NCI-H2196 treated with DMSO at 0.1 percent for 48 hours (cell line): Measurements from ENCODE around the gene MYRF.

Source experiments
- DNase-seq: peaks from one replicate; lab custom pipeline; 2025; ENCODE audit not compliant: unreplicated experiment; lab: John Stamatoyannopoulos, UW

The MYRF gene

DNA sequence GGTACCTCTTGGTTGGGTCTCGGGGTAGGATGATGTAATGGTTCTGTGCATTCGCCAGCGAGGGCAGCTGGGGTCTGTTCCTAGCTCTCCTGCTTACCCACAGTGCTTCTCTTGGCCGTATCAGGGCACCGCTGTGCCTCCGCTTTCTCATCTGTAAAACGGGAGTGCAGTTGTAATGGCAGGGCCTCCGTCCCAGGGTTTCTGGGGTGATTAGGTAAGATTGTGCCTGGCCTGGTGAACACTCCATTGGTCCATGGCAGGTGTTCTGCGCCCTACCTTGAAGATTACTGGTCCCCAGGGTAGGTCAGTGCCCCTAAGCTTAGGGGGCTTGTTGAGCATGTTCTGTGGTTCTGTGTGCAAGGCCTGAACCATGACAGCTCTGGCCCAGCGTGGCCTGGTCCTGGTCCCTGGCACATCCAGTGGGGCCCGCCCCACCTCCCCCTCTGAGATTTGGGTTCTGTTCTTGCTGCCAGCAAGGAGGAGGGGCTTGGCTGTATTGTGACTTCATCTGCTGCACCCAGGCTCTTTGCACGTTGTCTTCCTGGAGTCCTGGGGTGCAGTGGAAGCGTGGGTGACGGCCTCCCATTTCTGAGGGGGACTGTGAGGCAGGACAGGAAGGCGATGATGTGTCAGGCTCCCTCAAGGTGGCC is 4.9 kb downstream of the MYRF start:
- no peak for DNase-seq

DNA sequence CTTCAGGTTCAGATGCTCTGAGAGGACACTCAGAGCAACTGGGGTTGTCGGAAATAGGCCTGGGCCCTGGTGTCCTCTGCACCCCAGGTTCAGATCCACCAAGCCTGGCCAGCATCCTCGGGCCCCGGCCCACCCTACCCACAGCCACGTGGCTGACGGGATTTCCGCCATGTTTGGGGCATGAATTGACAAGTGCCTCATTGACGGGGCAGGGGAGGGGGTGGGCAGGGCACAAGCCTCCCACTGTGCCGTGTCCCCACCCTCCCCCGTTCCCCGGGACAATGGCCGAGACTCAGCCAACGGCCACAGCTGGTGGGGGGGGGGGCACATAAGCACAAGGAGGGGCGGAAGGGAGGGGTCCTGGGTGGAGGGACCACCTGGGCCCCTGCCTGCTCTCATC is 8.5 kb downstream of the MYRF start:
- no peak for DNase-seq

DNA sequence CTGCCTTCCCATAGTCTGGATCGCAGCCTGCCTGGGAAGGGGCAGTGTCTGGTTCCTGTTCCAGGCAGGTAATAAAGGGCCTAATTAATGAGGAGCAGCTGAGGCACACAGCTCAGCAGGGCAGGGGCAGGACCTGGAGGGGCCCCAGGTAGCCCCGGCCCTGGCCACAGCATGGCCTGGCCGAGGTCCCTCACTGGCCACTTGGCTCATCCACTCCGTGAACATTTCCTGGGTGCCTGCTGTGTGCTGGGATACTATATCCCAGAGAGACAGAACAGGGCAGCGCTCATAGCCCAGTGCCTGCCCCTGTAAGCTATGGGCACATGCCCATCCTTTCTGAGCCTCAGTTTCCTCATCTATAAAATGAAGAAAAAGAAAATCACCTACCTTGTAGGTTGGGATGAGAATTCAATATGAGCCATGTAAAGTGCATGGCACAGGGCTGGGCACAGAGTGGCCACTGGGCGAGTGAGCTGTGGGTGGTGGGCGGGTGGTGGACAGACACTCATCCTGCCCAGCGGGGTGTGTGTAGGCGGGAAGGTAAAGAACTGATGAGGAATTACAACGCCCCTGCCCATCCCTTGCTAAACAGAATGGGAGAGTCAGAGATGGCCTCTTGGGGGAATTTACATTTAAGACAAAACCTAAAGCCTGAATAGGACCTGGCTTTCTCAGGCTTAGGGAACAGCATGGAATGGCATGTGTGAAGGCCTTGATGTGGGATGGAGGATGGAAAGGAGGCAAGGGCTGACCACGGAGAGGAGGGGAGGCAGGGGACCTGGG is 9.2 kb downstream of the MYRF start:
- no peak for DNase-seq

DNA sequence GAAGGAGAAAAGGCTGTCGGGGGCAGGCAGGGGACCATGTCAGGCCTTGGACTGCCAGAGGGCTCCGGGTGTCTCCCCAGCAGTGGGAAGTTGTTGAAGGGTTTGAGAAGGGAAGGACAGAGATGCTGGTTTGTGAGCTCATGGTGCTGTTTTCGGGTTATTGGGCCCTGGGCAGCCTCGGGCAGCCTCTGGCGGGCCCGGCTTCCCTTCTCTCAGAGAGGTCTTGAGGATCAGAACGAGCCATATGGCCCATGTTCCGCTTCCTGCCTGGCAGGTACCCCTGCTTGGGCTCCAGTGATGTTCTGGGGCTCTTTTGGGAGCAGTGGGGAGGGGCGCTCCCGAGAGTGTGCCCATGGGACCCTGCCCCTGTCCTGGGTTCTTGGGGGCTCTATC is 9.8 kb downstream of the MYRF start:
- no peak for DNase-seq

DNA sequence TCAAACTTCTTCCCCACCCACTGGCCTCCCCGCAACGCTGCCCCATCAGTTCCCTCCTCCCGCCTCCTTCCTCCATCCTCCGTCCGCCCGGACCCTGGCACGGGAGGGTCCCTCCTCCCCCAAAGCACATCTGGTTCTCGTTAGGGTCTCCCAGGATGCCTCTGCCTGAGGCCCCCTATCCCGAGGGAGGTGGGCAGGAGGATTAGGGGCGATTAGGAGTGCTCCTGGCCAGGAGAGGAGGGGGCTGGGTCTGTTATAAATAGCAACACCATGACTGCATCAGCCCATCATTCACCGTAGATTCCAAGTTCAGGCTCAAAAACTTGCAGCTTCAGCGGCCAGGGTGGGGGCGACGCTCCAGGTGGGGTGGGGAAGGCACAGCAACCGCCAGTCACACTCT is 10.4 kb downstream of the MYRF start:
- no peak for DNase-seq

DNA sequence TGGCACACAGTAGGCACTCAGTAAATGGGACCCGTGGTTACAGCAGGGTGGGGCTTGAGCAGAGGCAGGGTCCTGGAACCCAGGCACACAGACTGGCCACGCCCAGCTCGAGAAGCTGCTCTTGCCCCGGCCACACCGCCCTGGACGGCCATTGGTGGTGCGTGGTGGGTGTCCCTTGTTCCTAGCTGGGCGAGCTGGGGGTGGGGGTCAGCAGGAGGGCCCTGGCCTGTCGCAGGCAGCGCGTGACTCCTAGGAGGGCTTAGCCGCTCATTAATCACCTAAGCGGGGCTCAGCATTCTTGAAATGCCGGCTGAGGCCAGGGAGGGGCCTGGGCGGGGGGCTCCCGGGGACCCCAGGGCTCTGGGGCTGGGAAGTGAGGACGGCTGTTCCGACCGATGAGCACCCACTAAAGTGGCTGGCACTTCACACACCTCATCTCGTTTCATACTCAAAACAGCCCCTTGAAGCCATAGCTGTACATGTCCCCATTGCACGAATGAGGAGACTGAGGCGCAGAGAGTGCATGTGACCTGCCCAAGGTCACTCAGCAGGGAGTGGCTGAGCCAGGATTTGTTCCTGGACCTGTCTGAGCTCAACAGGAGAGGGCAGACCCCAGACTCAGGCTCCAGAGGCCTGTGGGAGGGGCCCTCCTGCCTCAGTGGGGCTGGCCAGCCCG is 11.6 kb downstream of the MYRF start:
- DNase-seq, result no peak

DNA sequence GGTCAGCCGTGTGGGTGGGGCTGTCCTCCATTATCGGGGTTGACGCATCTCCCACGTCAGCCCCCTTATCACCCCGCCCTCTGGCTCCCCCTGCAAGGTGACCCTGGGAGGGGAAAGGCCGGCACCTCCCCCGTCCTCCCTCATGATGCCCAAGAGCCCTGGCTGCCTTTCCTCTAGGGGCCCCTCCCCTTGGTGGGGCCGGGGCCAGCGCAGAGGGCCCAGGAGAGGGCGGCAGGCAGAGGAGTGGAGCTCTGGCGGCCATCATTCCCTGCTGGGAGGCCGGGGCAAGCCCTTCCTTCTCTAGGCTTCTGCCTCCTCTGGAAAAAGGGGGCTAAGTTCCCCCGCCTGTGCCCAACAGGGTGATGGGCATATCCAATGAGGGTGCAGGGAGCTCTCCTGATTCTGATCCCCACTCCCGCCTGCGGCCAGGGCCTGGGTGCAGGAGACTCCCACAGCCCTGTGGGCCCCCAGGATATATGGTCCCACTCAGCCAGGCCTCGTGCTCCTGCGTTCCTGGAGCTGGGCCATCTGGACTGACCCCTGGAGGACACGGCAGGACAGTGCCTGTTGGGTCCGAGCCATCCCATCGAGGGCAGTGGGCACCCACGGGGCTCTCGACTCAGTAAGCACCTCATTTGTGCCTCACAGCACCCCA is 12.3 kb downstream of the MYRF start:
- DNase-seq, result no peak

DNA sequence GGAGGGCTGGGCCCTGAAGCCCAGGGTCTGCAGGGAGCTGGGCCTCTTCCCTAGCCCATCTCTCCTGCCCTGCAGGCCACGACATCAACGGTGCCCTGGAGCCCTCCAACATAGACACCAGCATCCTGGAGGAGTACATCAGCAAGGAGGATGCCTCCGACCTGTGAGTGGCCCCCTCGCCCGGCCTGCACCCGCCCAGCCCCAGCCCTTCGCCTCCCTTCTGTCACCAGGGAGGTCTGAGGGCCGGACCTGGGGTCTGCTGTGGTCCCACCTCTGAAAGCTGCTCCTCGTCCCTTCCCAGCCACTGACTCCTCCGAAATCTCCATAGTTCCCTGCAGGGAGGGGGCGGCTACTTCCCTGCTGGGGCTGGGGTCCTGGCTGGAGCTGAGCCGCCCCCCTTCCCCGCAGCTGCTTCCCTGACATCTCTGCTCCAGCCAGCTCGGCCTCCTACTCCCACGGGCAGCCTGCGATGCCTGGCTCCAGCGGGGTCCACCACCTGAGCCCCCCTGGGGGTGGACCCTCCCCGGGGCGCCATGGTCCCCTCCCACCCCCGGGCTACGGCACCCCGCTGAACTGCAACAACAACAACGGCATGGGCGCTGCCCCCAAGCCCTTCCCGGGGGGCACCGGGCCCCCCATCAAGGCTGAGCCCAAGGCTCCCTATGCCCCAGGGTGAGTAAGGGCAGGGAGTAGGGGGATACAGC is 13.3 kb downstream of the MYRF start:
- no peak for DNase-seq

DNA sequence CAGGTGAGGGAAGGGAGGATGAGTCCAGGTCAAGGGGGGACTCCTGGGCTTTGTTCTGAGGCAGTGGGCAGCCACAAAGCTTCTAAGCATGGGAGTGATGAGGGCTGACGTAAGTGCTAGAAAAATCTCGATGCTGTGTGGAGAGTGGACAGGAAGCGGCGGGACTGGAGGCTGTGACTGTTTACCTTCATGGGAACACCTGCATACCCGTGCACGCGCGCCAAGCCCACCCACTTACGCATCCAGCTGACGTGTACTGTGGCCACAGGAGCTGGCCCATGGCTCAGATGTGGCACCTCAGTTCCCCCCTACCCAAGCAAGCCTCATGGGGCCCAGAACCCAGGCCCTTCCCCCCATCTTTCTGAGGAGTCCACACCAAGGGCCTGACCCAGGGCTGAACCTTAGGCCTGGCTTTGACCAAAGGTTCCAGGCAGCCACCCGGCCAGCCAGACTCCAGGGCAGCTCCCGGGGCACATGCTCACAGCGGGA is 14.0 kb downstream of the MYRF start:
- no peak for DNase-seq

DNA sequence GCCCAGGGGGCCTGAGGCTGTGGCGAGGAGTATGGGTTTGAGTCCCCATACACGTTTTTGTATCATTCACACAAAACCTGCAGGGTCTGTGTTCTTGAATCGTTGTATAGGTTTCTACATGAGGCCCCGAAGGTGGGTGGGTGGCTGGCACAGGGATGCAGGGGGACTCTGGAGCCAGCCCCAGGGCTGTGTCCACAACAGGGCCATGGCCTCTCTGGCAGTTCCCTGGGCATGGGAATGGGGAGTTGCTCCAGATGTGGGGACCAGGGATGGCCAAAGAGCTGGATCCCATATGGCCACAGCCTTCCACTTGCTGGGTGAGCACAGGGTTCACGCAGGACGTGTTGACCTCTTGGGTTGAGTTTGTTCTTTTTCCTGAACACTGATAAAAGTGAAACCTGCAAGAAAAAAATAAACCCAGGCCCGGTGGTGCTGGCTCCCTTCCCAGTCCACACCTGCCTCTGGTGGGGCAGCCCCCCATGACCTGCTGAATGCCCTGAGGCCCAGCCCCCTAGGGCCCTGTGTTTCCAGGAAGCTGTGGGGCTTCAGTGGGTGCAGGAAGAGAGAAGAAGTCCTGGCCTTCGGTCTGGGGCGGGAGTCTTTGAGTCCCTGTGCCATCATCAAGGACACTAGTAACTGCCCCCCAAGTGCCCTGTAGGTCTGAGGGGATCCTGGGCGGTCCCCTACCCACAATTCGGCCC is 16.1 kb downstream of the MYRF start:
- no peak for DNase-seq

DNA sequence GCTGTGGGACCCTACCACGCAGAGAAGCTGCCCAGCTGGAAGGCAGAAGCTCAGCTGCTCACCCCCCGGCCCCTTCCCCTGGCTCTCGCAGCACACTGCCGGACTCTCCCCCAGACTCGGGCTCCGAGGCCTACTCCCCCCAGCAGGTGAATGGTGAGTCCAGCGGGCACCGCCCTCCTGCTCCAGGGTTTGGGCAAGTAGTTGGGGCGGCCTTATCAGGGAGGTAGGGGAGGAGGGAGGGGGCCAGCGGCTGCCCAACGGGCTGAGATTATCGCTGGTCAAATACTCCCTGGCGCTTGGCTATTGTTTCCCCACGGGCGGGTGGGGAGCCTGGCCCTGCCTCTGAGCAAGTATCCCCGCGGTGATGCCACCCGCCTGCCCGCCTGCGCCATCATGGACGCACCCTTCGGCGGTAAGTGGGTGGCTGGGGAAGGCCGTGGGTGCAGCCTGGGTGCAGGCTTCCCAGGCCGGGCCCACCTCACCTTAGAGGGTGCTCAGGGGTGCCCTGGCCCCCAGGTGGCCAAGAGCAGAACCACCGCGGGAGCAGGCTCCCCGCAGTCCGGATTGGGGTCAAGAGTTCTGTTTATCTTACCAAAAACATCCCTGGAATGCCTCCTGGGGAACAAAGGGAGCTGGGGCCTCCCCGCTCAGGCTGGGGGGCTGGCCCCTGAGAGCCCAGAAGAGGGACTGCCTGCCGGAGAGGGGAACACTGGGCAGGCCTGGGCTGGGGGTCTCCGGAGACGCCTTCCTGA is 16.9 kb downstream of the MYRF start:
- no peak for DNase-seq

DNA sequence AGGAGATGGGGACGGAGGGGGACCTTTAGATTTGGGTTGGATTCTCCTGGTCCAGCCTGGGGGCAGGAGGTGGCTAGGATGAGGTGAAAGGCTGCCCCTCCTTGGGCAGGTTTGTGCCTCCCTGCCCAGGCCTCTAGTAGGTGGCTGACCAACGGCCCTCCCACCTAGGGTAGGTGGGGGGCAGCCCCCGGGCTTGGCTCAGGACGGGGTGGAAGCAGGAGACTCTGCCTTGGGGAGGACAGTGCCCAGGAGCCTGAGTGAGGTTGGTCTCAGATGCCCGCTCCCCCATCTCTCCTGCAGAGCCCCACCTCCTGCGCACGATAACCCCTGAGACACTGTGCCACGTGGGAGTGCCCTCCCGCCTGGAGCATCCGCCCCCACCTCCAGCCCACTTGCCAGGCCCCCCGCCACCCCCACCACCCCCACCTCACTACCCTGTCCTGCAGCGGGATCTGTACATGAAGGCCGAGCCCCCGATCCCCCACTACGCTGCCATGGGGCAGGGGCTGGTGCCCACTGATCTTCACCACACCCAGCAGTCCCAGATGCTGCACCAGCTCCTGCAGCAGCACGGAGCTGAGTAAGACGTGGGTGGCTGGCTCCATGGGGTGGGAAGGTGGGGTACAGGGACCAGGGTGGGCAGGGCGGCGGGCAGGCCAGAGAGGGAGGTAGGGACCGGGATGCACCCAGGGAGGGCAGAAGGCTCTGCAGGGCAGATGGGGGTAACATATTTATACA is 17.7 kb downstream of the MYRF start:
- no peak for DNase-seq

DNA sequence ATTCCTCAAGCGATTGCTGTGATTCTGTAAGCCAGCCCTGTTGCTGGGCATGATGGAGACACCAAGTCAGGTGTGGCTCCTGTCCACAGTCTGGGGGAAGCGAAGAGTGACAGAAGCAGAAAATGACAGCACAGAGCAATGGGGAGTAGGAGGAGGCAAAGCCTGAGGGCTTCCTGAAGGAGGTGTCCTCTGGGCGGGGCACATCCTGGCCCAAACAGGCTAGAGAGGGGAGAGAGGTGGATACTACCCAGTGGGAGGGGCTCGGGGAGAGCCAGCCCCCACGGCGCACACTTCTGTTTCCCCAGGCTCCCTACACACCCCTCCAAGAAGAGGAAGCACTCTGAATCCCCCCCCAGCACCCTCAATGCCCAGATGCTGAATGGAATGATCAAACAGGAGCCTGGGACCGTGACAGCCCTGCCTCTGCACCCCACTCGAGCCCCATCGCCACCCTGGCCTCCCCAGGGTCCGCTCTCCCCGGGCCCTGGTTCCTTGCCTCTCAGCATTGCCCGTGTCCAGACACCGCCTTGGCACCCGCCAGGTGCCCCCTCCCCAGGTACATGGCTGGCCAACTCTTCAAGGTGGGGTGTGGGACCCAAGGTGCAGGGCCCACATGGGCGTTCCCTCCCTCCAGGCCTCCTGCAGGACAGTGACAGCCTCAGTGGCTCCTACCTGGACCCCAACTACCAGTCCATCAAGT is 18.9 kb downstream of the MYRF start:
- DNase-seq, result no peak

DNA sequence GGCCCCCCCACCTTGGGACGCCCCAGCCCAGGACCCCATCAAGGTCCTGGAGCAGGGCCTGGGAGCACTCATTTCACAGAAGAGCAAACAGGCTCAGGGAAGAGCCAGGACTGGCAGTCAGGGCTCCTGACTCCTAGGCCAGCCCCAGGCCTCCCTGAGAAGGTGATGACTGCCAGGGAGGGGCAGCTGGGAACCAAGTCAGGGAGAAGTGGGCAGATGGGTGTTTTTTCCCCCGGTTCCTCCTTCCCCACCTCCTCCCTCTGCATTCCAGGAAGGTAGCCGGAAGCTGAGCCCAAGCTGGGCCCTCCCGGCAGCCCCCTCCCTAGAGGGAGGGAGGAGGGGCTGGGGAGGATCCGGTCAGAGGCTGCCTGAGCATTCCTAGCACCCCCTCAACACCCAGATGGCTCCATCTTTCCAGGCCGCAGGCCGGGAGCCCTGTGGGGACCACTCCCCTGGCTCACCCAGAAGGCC is 19.6 kb downstream of the MYRF start:
- no peak for DNase-seq

DNA sequence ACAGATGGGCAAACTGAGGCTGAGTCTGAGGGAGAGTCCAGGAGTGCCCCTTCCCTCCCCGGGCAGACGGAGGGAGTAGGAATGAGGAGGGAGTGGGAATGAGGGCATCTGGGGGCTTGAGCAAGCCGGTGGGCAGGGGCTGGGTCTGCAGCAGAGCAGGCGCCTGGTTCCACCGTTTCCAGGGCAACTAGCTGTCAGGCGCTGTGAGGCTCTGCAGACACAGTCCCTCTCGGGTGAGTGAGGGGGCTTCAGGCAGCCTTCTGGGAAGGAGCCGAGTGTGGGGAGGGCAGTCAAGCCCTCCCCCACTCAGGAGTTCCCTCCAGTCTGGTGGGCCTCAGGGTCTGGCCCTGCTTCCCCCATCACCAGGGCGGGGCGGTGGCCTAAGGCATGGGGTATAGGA is 20.9 kb downstream of the MYRF start:
- no peak for DNase-seq

DNA sequence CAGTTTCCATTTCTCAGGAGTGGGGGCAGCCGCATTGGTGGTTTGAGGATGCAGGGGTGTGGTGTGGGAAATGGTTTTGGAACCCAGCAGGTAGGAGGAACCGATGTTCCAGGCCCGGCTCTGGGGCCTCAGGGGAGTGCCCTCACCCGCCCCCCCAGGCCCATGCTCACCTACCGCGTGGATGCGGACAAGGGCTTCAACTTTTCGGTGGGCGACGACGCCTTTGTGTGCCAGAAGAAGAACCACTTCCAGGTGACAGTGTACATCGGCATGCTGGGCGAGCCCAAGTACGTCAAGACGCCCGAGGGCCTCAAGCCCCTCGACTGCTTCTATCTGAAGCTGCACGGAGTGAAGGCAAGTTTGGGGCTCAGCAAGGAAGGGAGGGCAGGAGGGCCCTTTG is 21.4 kb downstream of the MYRF start:
- no peak for DNase-seq

DNA sequence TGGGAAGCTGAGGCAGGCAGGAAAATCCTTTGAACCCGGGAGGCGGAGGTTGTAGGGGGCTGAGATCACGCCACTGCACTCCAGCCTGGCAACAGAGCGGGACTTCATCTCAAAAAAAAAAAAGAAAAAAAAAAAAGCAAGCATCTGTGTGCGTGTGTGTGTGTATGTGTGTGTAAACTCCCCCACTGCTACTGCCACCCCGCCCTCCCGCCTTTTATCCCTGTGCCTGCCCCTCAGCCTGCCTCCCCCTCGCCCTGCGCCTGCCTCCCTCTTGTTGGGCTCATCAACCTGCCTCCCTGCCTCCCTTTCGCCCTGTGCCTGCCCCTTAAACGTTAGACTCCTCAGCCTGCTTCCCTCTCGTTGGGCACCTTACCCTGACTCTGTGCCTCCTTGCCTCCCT is 22.0 kb downstream of the MYRF start:
- DNase-seq, result no peak

DNA sequence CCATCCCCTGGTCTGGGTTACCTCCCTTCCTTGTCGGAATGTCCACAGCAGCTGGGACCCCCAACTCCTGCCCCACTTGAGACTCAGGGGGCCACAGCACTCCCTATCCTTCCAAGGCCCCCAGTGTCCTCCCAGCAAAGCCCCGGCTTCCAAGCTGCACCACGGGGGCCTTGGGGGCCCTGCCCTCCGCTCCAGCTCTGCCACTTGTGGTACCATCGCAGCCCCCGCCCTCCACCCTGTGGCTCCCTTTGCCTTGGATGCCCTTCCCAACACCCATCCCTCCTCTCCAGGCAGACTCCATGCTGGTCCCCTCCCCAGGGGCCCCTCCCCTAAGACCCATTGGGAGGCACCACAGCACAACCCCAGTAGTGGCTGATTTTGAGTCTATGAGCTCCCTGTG is 22.7 kb downstream of the MYRF start:
- DNase-seq, result no peak
